Peyer's patch (tissue), 4 donors: ENCODE results near the gene HOXA3.

Experiments
- CTCF ChIP-seq, 6 experiments: fragments of 450-650 bp in 4 of 6; fragments of 200-600 bp in 2 of 6; sonication (generic) in 1 of 6; IDR thresholded peaks; one replicate each; pipeline ENCODE4 v1.5.1; 2017 to 2019; ENCODE audit warnings: antibody characterized with exemption in 6 of 6, mild to moderate bottlenecking in 3 of 6, moderate library complexity in 1 of 6
- POLR2A ChIP-seq, 2 donors: fragments of 450-650 bp; IDR thresholded peaks; one replicate each; pipeline ENCODE4 v1.5.1; 2017; ENCODE audit warnings: antibody characterized with exemption in 2 of 2, mild to moderate bottlenecking in 2 of 2, moderate library complexity in 2 of 2

- TF ChIP-seq CTCF (IDR thresholded peaks at IDR 0.05) (no peak), POLR2A (IDR thresholded peaks at IDR 0.05) (no peak)
Observed at GRCh38 chr7:27177795-27178320, 25.5 kb upstream of the HOXA3 start.
